Central memory CD8-positive, alpha-beta T cell (primary cell): ENCODE results near the gene TLCD5.

Experiments
- ATAC-seq: fragments of 150-1000 bp; cut with Tn5 transposase; replicated peaks from 2 replicates; pipeline ENCODE4 v1.10.0; 2022; ENCODE audit warnings: mild to moderate bottlenecking, moderate FRiP score, moderate number of reproducible peaks; ENCODE audit not compliant: poor library complexity, severe bottlenecking; ENCODE audit errors: extremely low read depth
- DNase-seq, 2 donors: peaks; one replicate each; pipeline ENCODE4 v3.0.0; 2021; ENCODE audit warnings: low spot score in 2 of 2
- H3K27ac Mint-ChIP-seq: one replicate; pipeline ENCODE4 v1.8.0; 2022; ENCODE audit warnings: low read depth, mild to moderate bottlenecking, moderate library complexity, mixed read lengths
- H3K27me3 Mint-ChIP-seq: one replicate; pipeline ENCODE4 v1.8.0; 2022; ENCODE audit warnings: mixed read lengths
- H3K36me3 Mint-ChIP-seq: one replicate; pipeline ENCODE4 v1.8.0; 2022; ENCODE audit warnings: mild to moderate bottlenecking, moderate library complexity, mixed read lengths; ENCODE audit not compliant: insufficient read depth
- H3K4me1 Mint-ChIP-seq: one replicate; pipeline ENCODE4 v1.8.0; 2022; ENCODE audit warnings: mixed read lengths
- H3K4me3 Mint-ChIP-seq: one replicate; pipeline ENCODE4 v1.8.0; 2022; ENCODE audit warnings: mild to moderate bottlenecking, moderate library complexity, mixed read lengths
- H3K9me3 Mint-ChIP-seq: one replicate; pipeline ENCODE4 v1.8.0; 2022; ENCODE audit warnings: mixed read lengths

TLCD5 gene

GRCh38 chr11:120334894-120335462 is 9.9 kb downstream of the TLCD5 start:
- Mint-ChIP-seq H3K4me3 (peak overlapping the region; percentile 79), H3K27me3 (peaks cover 73% of the 10 kb centered on the region), H3K27ac (no peak overlapping the region), H3K4me1 (peaks cover 31% of the 10 kb centered on the region), H3K9me3 (no peaks in the 10 kb centered on the region), H3K36me3 (peaks cover 4% of the 10 kb centered on the region)
- peak; percentile 43 to 48 for DNase-seq
- peak; percentile 44 for ATAC-seq

- H3K36me3 Mint-ChIP-seq = peaks cover 4% of the 10 kb centered on the region
- no peaks in the 10 kb centered on the region for H3K9me3 Mint-ChIP-seq
- peak overlapping the region; percentile 79 for H3K4me3 Mint-ChIP-seq
- H3K27me3 Mint-ChIP-seq = peaks cover 73% of the 10 kb centered on the region
- DNase-seq (no peak), ATAC-seq (peak; percentile 45)
- H3K27ac Mint-ChIP-seq = no peak overlapping the region
- peaks cover 32% of the 10 kb centered on the region for H3K4me1 Mint-ChIP-seq
Observed at GRCh38 chr11:120335556-120335907, 10.4 kb downstream of the TLCD5 start.

- Mint-ChIP-seq H3K27ac (no peak within 1 kb of the TSS), H3K27me3 (peaks cover 69% of the 10 kb centered on the region), H3K36me3 (peaks cover 4% of the 10 kb centered on the region), H3K4me3 (peak within 1 kb of the TSS; percentile 79), H3K4me1 (peaks cover 32% of the 10 kb centered on the region), H3K9me3 (no peaks in the 10 kb centered on the region)
- ATAC-seq (peak; percentile 39), DNase-seq (peak; percentile 39 to 45)
Observed at GRCh38 chr11:120335908-120336640, 11.0 kb downstream of the TLCD5 start, which contains the start of gene ARHGEF12. Gene ARHGEF12 (plus strand): TSS chr11:120336413. CDS start chr11:120337244, 831 bp downstream.

- H3K4me3 Mint-ChIP-seq = peak overlapping the region; percentile 79
- H3K4me1 Mint-ChIP-seq = peaks cover 32% of the 10 kb centered on the region
- DNase-seq (no peak), ATAC-seq (peak; percentile 12)
- H3K27me3 Mint-ChIP-seq = peaks cover 65% of the 10 kb centered on the region
- peaks cover 4% of the 10 kb centered on the region for H3K36me3 Mint-ChIP-seq
- no peaks in the 10 kb centered on the region for H3K9me3 Mint-ChIP-seq
- no peak overlapping the region for H3K27ac Mint-ChIP-seq
Observed at GRCh38 chr11:120336641-120337354, 11.7 kb downstream of the TLCD5 start.

- Mint-ChIP-seq H3K27ac (no peak overlapping the region), H3K9me3 (no peaks in the 10 kb centered on the region), H3K4me3 (peak overlapping the region; percentile 79), H3K27me3 (peaks cover 65% of the 10 kb centered on the region), H3K36me3 (peaks cover 4% of the 10 kb centered on the region), H3K4me1 (peaks cover 32% of the 10 kb centered on the region)
- ATAC-seq (no peak), DNase-seq (no peak)
Observed at GRCh38 chr11:120337355-120338106, 12.4 kb downstream of the TLCD5 start.

GRCh38 chr11:120338107-120338933 is 13.2 kb downstream of the TLCD5 start:
- peaks cover 60% of the 10 kb centered on the region for H3K27me3 Mint-ChIP-seq

GRCh38 chr11:120339394-120339890 is 14.3 kb downstream of the TLCD5 start:
- Mint-ChIP-seq H3K4me3 (no peak overlapping the region), H3K4me1 (peaks cover 36% of the 10 kb centered on the region), H3K36me3 (peaks cover 7% of the 10 kb centered on the region), H3K27me3 (peaks cover 55% of the 10 kb centered on the region), H3K27ac (no peak overlapping the region), H3K9me3 (no peaks in the 10 kb centered on the region)
- no peak for DNase-seq
- ATAC-seq = no peak

More at GRCh38 chr11:120338107-120338933, 13.2 kb downstream of the TLCD5 start:
- peaks cover 4% of the 10 kb centered on the region for H3K36me3 Mint-ChIP-seq
- no peaks in the 10 kb centered on the region for H3K9me3 Mint-ChIP-seq
- no peak for DNase-seq
- H3K4me3 Mint-ChIP-seq = peak overlapping the region; percentile 79
- no peak overlapping the region for H3K27ac Mint-ChIP-seq
- no peak for ATAC-seq
- peaks cover 32% of the 10 kb centered on the region for H3K4me1 Mint-ChIP-seq

- Mint-ChIP-seq H3K9me3 (no peaks in the 10 kb centered on the region), H3K27me3 (peaks cover 55% of the 10 kb centered on the region), H3K27ac (no peak overlapping the region), H3K36me3 (peaks cover 8% of the 10 kb centered on the region), H3K4me1 (peaks cover 39% of the 10 kb centered on the region), H3K4me3 (no peak overlapping the region)
- ATAC-seq (no peak), DNase-seq (no peak)
Observed at GRCh38 chr11:120340529-120340928, 15.4 kb downstream of the TLCD5 start.

- Mint-ChIP-seq H3K9me3 (no peaks in the 10 kb centered on the region), H3K4me3 (no peak overlapping the region), H3K27ac (no peak overlapping the region), H3K27me3 (peaks cover 60% of the 10 kb centered on the region), H3K36me3 (peaks cover 4% of the 10 kb centered on the region), H3K4me1 (peaks cover 41% of the 10 kb centered on the region)
- DNase-seq = no peak
- no peak for ATAC-seq
Observed at GRCh38 chr11:120342226-120342625, 17.1 kb downstream of the TLCD5 start.

- H3K36me3 Mint-ChIP-seq = peaks cover 4% of the 10 kb centered on the region
- H3K27me3 Mint-ChIP-seq = peaks cover 60% of the 10 kb centered on the region
- ATAC-seq (no peak), DNase-seq (no peak)
- no peak overlapping the region for H3K27ac Mint-ChIP-seq
- H3K4me1 Mint-ChIP-seq = peaks cover 41% of the 10 kb centered on the region
- H3K9me3 Mint-ChIP-seq = no peaks in the 10 kb centered on the region
- H3K4me3 Mint-ChIP-seq = no peak overlapping the region
Observed at GRCh38 chr11:120342678-120343077, 17.6 kb downstream of the TLCD5 start.

GRCh38 chr11:120343429-120343828 is 18.3 kb downstream of the TLCD5 start:
- H3K4me1 Mint-ChIP-seq = peaks cover 37% of the 10 kb centered on the region
- H3K4me3 Mint-ChIP-seq = no peak overlapping the region
- peaks cover 4% of the 10 kb centered on the region for H3K36me3 Mint-ChIP-seq
- H3K27ac Mint-ChIP-seq = no peak overlapping the region
- no peaks in the 10 kb centered on the region for H3K9me3 Mint-ChIP-seq
- H3K27me3 Mint-ChIP-seq = peaks cover 57% of the 10 kb centered on the region
- ATAC-seq (no peak), DNase-seq (no peak)
